HCT116 (cell line): ENCODE results near the gene RAD50.

ENCODE experiments used
- EZH2 ChIP-seq: fragments of 200-600 bp; sonication (generic); IDR thresholded peaks from 2 replicates; pipeline ENCODE4 v1.6.1; 2017; ENCODE audit warnings: antibody characterized with exemption, mixed run types
- FOSL1 ChIP-seq: IDR thresholded peaks from 2 replicates; pipeline ENCODE4 v1.6.1; 2012; ENCODE audit warnings: low read depth
- POLR2A ChIP-seq: IDR thresholded peaks from 2 replicates; pipeline ENCODE4 v1.7.0; 2011; ENCODE audit warnings: borderline replicate concordance; ENCODE audit not compliant: insufficient read depth, insufficient read length; ENCODE audit errors: extremely low read depth
- TF ChIP-seq, protein P1 (sequence below): IDR thresholded peaks from 2 replicates; pipeline ENCODE4 v1.6.1; 2012
- TF ChIP-seq, protein P2 (sequence below), 3 experiments: fragments of 200-600 bp in 1 of 3; sonication (generic) in 1 of 3; IDR thresholded peaks in 2 of 3; conservative IDR thresholded peaks in 1 of 3; 2 replicates each; pipeline ENCODE4 v1.5.1; 2012 to 2017; ENCODE audit warnings: low read depth in 2 of 3, low read length in 2 of 3, antibody characterized with exemption in 1 of 3, borderline replicate concordance in 1 of 3, control low read depth in 1 of 3, mild to moderate bottlenecking in 1 of 3, mixed read lengths in 1 of 3, mixed run types in 1 of 3, moderate library complexity in 1 of 3; ENCODE audit not compliant: insufficient read depth in 1 of 3
- TF ChIP-seq, protein P3 (sequence below): IDR thresholded peaks from 2 replicates; pipeline ENCODE4 v1.6.1; 2011; ENCODE audit warnings: mild to moderate bottlenecking, low read length, moderate library complexity; ENCODE audit not compliant: insufficient replicate concordance; ENCODE audit errors: extremely low read depth

DNA sequence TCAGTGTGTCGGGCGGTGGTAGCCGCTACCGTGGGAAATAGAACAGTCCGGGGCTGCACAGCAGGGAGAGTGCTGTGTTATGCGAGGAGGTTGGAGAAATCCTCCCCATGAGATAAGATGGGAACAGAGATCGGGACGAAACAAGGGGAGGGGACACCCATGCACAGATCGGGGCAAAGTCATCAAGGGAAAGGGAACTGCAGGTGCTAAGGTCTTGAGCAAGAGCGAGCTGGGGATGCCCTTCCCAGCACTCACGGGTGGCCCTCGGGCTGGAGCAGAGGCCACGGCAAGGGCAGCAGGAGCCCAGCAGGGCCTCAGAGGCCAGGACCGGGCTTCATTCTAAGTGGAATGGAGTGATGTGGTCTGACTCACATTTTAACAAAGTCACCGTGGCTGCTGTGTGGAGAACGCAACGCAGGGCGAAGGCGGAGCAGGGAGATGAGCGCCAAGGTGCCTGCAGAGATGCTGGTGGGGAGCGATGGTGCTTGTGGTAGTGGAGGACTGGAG lies 108.8 kb downstream of the RAD50 start:
- TF ChIP-seq, protein P1, sequence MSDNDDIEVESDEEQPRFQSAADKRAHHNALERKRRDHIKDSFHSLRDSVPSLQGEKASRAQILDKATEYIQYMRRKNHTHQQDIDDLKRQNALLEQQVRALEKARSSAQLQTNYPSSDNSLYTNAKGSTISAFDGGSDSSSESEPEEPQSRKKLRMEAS: no peak
- TF ChIP-seq EZH2 (no peak), FOSL1 (no peak), POLR2A (no peak)
- TF ChIP-seq, protein P2, sequence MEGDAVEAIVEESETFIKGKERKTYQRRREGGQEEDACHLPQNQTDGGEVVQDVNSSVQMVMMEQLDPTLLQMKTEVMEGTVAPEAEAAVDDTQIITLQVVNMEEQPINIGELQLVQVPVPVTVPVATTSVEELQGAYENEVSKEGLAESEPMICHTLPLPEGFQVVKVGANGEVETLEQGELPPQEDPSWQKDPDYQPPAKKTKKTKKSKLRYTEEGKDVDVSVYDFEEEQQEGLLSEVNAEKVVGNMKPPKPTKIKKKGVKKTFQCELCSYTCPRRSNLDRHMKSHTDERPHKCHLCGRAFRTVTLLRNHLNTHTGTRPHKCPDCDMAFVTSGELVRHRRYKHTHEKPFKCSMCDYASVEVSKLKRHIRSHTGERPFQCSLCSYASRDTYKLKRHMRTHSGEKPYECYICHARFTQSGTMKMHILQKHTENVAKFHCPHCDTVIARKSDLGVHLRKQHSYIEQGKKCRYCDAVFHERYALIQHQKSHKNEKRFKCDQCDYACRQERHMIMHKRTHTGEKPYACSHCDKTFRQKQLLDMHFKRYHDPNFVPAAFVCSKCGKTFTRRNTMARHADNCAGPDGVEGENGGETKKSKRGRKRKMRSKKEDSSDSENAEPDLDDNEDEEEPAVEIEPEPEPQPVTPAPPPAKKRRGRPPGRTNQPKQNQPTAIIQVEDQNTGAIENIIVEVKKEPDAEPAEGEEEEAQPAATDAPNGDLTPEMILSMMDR (IDR thresholded peaks at IDR 0.05 in 2 of 3, conservative IDR thresholded peaks at IDR 0.05 in 1 of 3; ENCODE audit: borderline replicate concordance in 1 of 3, insufficient read depth in 1 of 3, low read depth in 2 of 3, low read length in 2 of 3): no peak
- TF ChIP-seq, protein P3, sequence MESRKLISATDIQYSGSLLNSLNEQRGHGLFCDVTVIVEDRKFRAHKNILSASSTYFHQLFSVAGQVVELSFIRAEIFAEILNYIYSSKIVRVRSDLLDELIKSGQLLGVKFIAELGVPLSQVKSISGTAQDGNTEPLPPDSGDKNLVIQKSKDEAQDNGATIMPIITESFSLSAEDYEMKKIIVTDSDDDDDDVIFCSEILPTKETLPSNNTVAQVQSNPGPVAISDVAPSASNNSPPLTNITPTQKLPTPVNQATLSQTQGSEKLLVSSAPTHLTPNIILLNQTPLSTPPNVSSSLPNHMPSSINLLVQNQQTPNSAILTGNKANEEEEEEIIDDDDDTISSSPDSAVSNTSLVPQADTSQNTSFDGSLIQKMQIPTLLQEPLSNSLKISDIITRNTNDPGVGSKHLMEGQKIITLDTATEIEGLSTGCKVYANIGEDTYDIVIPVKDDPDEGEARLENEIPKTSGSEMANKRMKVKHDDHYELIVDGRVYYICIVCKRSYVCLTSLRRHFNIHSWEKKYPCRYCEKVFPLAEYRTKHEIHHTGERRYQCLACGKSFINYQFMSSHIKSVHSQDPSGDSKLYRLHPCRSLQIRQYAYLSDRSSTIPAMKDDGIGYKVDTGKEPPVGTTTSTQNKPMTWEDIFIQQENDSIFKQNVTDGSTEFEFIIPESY: no peak
